ENCODE results near the gene PWWP3B.

DNA sequence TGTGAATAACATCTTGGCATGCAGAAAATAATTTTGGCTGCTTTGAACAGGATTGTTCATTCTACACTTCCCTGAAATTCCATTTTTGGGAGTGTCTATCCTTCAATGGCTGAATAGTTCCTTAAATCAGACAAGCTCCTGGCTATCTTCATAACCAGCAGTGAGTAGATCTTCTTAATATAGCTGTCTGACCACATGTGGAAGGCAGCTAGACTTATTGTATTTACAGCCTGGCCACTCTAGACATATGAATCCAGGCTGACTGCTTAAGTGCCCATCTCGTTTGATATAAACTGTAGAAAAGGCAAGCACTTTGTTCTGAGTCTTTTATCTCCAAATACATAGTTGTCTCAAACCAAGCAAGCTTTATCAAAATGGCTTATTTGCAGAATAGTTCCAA, 40.0 kb downstream of the PWWP3B start:
- TF ChIP-seq, protein P1, sequence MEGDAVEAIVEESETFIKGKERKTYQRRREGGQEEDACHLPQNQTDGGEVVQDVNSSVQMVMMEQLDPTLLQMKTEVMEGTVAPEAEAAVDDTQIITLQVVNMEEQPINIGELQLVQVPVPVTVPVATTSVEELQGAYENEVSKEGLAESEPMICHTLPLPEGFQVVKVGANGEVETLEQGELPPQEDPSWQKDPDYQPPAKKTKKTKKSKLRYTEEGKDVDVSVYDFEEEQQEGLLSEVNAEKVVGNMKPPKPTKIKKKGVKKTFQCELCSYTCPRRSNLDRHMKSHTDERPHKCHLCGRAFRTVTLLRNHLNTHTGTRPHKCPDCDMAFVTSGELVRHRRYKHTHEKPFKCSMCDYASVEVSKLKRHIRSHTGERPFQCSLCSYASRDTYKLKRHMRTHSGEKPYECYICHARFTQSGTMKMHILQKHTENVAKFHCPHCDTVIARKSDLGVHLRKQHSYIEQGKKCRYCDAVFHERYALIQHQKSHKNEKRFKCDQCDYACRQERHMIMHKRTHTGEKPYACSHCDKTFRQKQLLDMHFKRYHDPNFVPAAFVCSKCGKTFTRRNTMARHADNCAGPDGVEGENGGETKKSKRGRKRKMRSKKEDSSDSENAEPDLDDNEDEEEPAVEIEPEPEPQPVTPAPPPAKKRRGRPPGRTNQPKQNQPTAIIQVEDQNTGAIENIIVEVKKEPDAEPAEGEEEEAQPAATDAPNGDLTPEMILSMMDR (IDR thresholded peaks at IDR 0.05; ENCODE audit: poor library complexity, severe bottlenecking), result no peak
- TF ChIP-seq SMC3 (conservative IDR thresholded peaks at IDR 0.05; ENCODE audit: poor library complexity) (no peak), EZH2 (IDR thresholded peaks at IDR 0.05; ENCODE audit: borderline replicate concordance, insufficient read depth, low read length, poor library complexity, severe bottlenecking) (no peak), RAD21 (conservative IDR thresholded peaks at IDR 0.05) (no peak)

Data from neural cell (in vitro differentiated cells).